GM12892 (cell line): ENCODE measurements around the gene IL6R.

Experiments
- POLR2A ChIP-seq: IDR thresholded peaks from 2 replicates; pipeline ENCODE4 v1.6.1; 2011; ENCODE audit warnings: low read depth, low read length, control low read depth
- POLR2AphosphoS5 ChIP-seq: IDR thresholded peaks from 2 replicates; pipeline ENCODE4 v1.6.1; 2011; ENCODE audit warnings: low read depth, low read length, control low read depth
- TAF1 ChIP-seq: IDR thresholded peaks from 2 replicates; pipeline ENCODE4 v1.6.1; 2011; ENCODE audit warnings: low read depth, mild to moderate bottlenecking, control low read depth, low read length, borderline replicate concordance

DNA sequence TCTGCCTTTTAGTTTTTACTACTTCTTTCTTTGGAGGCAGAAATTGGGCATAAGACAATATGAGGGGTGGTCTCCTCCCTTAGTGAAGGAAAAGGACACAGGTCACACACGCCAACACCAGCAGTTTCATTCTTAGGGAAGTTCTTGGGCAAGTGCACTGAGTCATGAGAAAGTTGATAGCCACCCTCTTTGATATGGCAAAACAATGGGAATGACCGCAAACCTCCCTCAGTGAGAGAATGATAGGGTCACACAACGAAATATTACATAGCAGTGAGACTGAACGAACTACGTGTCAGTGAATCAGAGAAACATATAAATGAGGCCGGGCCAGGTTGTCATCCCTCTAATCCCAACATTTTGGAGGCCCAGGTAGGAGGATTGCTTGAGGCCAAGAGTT lies 20.0 kb downstream of the IL6R start:
- no peak for TF ChIP-seq TAF1
- TF ChIP-seq POLR2A = no peak
- TF ChIP-seq POLR2AphosphoS5 = no peak
